GM19193 (cell line): Measurements from ENCODE around the gene TAS2R1.

ENCODE experiments used
- POLR2A ChIP-seq: IDR thresholded peaks from 4 replicates; pipeline ENCODE4 v1.6.1; 2011; ENCODE audit not compliant: insufficient read depth, insufficient read length; ENCODE audit errors: extremely low read depth

TAS2R1 gene, protein sequence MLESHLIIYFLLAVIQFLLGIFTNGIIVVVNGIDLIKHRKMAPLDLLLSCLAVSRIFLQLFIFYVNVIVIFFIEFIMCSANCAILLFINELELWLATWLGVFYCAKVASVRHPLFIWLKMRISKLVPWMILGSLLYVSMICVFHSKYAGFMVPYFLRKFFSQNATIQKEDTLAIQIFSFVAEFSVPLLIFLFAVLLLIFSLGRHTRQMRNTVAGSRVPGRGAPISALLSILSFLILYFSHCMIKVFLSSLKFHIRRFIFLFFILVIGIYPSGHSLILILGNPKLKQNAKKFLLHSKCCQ

DNA sequence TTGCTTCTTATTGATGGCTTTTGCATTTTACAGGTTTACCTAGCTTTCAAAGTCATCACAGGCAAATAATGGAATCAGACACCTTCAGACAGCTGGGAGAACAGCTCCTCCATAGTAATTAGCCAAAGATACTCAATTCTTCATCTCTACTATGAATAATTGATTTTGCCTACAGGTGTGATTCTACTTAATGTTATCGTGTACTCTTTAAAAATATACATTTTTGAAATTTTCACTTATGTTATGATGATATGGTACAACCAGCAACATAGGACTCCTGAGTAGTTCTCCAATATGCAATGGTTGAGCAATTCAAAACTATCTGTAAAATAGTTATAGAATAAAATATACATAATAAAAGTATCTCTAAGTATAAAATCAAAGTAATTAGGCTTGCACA lies at the start of gene TAS2R1:
TSS of gene TAS2R1 (minus strand) at position 101 of the 400 bp plus-strand sequence. CDS start 319 bp downstream, outside the sequence.
- no peak for TF ChIP-seq POLR2A

DNA sequence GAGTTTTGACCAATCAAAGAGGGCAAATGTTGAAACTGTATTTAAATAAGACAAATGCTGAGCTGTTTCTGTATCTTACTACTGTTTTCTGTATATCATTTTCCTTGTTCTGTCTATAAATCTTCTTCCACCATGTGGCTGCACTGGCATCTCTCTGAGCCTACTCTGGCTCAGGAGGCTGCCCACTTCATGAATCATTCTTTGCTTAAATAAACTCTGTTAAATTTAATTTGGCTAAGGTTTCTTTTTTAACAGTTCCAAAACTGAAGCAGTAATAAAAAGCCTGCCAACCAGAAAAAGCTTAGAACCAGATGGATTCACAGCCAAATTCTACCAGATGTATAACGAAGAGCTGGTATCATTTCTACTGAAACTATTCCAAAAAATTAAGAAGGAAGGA lies 40.2 kb upstream of the TAS2R1 start:
- no peak for TF ChIP-seq POLR2A

DNA sequence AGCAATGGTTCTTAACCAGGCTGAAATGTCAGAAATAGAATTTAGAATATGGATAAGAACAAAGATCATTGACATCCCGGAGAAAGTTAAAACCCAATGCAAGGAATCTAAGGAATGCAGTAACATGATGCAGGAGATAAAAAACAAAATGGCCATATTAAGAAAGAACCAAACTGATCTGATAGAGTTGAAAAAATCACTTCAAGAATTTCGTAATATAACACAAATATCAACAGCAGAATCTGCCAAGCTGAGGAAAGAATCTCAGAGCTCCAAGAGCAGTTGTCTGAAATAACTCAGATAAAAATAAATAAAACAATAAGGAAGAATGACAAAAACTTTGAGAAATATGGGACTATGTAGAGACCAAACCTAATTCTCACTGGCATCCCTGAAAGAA lies 37.8 kb upstream of the TAS2R1 start:
- no peak for TF ChIP-seq POLR2A

DNA sequence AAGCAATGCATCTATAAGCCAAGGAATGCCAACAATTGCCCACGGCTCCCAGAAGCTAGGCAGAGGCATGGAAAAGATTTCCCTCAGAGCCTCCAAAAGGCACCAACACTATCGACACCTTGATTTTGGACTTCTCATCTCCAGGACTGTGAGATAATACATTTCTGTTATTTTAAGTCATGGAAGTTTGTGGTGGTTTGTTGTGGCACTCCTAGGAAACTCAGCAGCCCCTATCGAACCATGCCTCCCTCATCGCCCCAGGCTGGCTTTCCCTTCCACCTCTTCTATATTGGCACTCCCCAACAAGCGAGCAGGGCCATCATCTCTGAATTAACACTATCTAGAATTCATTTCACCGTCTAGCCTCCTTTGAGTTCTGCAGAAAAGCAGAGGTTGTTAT lies 33.7 kb upstream of the TAS2R1 start:
- TF ChIP-seq POLR2A = no peak

DNA sequence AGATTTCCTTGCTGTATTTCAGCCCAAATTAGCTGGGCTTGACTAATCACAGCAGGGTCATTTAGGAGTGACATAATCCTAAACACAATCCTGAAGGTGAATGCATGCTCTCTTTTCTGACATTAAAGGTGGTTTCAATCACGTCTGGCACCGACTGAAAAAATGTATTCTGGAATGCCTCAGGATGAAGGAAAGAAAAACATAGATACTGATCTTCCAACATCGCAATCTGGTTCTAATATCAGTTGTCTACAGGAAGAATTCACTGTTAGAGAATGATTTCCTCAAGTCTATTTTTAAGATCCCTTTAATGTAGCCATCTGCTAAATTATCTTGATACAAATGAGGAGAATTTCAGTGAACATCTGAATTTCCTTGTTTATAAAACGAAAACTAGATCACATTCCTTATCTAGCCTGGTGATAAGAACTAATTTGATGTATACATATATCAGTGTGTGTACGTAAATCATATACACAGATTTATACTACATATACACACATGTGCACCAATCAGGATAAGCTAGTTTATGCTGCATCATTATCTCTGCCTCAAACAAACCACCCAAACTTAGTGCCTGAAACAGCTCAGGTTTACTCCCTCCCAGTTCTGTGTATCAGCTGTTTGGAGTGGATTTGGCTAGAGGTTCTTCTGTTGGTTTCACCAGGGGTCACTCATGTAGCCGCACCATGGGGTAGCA lies 31.3 kb upstream of the TAS2R1 start:
- no peak for TF ChIP-seq POLR2A

DNA sequence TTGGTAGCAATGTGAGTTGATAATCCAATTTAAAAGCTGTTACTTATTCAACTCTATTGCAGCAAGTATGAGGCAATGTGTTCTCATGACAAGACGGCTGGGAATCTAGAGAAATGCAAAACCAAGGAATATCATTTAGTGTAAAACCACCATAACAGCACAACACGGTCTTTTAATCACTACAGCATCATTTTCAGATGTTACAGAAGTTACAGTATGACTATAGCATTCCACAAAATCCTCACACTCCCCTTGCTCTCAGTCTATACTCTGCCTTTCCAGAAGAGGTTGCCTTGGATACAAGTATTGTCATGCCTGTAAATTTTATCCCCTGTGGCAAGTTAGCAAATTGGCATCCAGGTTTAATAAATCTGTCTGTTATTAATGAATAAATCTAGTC lies 28.6 kb upstream of the TAS2R1 start:
- no peak for TF ChIP-seq POLR2A

DNA sequence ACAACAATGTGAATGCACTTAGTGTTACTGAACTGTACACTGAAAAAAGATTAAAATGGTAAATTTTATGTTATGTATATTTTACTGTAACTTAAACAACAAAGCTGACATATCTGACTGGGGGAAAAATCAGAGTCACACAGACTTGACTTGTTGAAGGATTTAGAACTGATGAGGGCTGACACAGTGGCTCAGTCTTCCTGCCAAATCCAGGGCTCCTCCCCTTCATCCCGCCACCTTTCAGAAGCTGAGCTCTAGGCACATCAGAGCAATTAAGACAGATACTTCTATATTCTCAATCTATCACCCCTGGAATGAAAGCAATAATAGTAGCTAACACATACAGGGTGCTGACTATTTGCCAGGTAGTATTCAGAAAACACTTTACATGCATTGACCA lies 27.7 kb upstream of the TAS2R1 start:
- TF ChIP-seq POLR2A = no peak

DNA sequence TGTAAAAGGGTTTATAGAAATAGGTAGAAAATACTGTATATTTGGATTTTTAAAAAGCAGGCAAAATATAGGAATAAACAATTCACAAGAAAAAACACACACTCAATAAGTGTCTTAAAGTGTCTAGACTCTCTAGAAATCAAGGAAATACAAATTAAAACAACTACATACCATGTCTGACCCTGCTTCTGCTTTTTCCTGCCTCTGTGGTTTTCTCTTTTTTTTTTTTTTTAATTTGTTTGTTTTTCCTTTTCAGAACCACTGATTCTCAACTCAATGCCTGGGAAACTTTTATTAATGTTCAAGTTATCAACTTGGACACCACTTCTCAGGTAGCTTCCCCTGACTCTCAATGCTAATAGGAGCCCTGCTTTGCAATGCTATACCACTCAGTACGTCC lies 25.5 kb upstream of the TAS2R1 start:
- no peak for TF ChIP-seq POLR2A

DNA sequence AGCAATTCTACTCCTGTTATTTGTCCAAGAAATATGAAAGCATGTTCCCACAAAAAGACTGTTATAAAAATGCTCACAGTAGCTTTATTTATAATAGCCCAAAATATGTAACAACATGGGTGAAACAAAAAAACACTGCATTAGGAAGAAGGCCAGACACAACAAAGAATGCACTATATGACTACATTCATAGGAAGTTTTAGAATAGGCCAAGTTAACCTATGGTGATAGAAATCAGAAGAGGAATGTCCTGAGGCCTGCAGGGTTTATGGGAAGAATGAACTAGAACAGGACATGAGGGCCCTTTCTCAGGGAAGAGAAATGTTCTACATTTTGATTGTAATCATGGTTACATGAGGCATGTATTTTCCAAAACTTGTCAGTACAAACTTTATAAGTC lies 24.7 kb upstream of the TAS2R1 start:
- TF ChIP-seq POLR2A = no peak

DNA sequence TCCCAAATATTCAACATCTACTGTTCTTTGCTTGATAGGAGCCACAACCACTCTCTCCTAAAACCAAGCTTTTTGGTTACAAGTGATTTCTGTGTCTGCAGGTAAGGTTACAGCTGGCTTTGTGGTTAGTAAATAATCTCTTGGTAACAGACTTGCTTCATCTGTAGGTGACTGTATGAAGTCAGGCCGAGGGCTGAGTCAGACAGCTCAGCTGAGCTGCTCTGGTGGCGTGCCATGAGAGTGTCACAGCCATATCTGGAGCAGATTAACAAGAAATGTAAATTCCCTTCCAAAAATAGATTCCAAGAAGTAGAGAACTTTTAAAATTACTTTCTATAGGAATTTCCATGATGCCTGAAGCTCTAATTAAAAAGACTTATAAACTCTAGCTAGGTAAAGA lies 23.7 kb upstream of the TAS2R1 start:
- no peak for TF ChIP-seq POLR2A

DNA sequence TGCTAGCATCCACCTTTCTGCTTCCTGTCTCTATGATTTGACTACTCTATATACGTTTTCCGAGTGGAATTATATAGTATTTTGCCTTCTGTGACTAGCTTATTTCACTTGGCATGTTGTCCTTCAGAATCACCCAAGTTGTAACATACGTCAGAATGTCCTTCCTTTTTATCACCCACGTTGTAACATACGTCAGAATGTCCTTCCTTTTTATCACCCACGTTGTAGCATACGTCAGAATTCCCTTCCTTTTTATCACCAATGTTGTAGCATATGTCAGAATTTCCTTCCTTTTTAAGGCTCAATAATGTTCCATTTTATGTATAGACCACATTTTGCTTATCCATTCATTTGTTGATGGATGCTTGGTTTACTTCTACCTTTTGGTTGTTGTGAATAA lies 22.9 kb upstream of the TAS2R1 start:
- TF ChIP-seq POLR2A = no peak

DNA sequence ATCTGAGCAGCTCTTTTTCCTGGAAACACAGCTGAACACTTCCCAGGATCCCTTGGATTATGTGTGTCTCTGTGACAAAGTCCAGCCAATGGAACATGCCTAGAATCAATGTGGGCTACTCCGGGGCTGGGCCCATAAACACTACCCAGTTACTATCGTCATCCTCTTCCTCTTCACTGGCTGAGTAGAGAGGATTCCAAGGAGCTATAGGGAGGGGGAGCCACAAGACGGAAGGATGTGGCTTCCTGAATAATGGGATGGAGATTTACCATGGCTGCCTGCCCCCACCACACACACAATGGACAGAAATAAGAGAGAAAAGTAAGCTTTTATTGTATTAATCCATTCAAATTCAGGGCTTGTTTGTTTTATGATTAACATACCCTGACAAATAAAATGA lies 22.1 kb upstream of the TAS2R1 start:
- TF ChIP-seq POLR2A = no peak

DNA sequence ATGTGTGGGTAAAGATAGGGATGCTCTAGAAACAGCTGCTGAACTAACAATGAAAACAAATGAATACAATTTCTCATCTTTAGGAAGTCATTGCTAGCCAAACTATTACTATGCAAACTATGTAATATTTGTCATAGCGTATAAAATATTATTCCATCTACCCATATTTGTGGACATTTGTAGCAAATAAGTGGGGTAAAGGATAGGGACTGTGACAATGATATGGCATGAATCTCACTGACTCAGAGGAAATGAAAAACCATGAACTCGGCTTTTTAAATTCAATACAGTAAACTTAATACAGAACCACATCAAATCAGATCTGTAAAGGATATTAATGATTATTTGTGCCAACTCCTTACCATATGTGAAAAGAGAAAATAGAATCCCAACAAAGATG lies 16.7 kb upstream of the TAS2R1 start:
- TF ChIP-seq POLR2A = no peak

DNA sequence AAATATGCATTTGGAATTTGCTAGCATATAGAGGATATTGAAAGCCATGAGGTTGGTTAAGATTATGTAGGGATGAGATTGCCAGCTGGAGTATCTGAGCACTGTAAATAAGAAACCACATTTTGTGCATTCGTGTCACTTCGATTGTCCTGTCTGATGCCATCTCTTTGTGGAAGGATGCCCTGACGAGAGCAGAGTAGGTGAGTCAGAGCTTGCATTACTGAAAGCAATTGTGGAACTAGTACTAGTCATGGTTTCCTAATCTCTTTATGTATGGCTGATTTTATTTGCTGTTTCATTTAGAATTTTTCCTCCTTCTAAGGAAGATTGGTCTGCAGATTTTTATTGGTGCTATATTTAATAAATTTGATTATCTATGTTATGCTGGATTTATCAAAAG lies 14.5 kb upstream of the TAS2R1 start:
- TF ChIP-seq POLR2A = no peak

DNA sequence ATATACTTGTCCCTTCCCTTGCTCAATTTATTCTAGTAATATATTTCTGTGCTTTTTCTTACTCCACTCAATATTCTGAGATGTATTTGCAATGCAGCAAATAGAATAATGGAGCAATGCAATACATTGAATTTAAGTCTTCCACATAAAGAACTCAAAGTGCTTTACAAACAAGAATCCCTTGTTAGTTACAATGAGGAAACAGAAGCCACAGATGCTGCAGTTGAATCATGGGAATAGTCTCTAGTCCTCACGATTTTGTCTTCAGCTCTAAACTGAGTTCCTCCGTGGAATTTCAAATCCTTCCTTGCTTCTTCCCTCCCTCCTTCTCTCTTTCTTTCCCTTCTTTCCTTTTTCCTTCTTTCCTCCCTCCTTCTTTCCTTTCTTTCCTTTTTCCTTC lies 12.5 kb upstream of the TAS2R1 start:
- TF ChIP-seq POLR2A = no peak

DNA sequence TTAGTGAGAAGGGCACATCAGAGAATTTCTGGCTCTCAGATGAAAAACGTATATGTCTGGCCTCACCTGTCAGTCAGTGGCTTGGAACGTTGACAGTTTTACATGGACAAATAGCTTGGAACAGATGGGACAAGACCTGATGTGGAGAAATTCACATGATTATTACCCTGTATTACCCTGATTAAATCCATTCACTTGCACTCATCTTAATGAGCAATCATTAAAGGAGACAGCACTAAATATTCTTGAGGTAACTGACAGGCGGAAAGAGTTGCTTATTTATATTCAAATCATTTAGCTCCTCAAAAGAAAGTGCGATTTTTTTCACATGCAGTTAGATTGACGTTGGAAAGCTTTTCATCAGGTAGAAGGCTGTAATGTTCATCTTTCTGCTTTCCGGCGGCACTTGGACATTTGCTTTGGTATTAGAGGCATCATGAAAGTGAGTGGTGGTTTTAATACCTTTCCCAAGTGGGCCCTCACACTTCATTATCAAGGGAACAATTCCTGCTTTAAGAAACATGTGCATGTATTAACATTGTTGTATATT lies 11.7 kb upstream of the TAS2R1 start:
- no peak for TF ChIP-seq POLR2A
